Smooth muscle cell (in vitro differentiated cells): ENCODE data around the gene DEPDC1. TPM values are rescaled to one million over a fixed set of nuclear protein-coding genes. Genes with fewer than 3 reads are reported as not detected.

ENCODE experiments used
- DNase-seq: peaks from one replicate; lab custom pipeline; 2025; ENCODE audit not compliant: unreplicated experiment; lab: John Stamatoyannopoulos, UW
- H2AFZ ChIP-seq: fragments of 200-600 bp; sonication (generic); 2 replicates; pipeline ENCODE4 v1.6.0; 2016; ENCODE audit warnings: antibody characterized with exemption, low read depth, mild to moderate bottlenecking
- H3F3A ChIP-seq: fragments of 200-600 bp; sonication (generic); 2 replicates; pipeline ENCODE4 v1.6.0; 2017; ENCODE audit warnings: antibody characterized with exemption, low read depth
- H3K27ac ChIP-seq: fragments of 200-600 bp; sonication (generic); 2 replicates; pipeline ENCODE4 v1.5.1; 2016; ENCODE audit warnings: low read depth, mild to moderate bottlenecking
- H3K27me3 ChIP-seq: fragments of 200-600 bp; sonication (generic); 2 replicates; pipeline ENCODE4 v1.6.1; 2016; ENCODE audit warnings: low read depth, mild to moderate bottlenecking
- H3K36me3 ChIP-seq: fragments of 200-600 bp; sonication (generic); 2 replicates; pipeline ENCODE4 v1.5.1; 2016; ENCODE audit warnings: low read depth
- H3K4me1 ChIP-seq: fragments of 200-600 bp; sonication (generic); 2 replicates; pipeline ENCODE4 v1.5.1; 2016; ENCODE audit warnings: low read depth
- H3K4me2 ChIP-seq: fragments of 200-600 bp; sonication (generic); 2 replicates; pipeline ENCODE4 v1.6.0; 2016; ENCODE audit warnings: mild to moderate bottlenecking
- H3K4me3 ChIP-seq: fragments of 200-600 bp; sonication (generic); 2 replicates; pipeline ENCODE4 v1.5.1; 2016; ENCODE audit warnings: mild to moderate bottlenecking
- H3K79me2 ChIP-seq: fragments of 200-600 bp; sonication (generic); 2 replicates; pipeline ENCODE4 v1.6.0; 2016; ENCODE audit warnings: low read depth, mild to moderate bottlenecking
- H3K9ac ChIP-seq: fragments of 200-600 bp; sonication (generic); 2 replicates; pipeline ENCODE4 v1.6.0; 2016; ENCODE audit warnings: low read depth
- H3K9me3 ChIP-seq: fragments of 200-600 bp; sonication (generic); replicated peaks from 2 replicates; pipeline ENCODE4 v1.5.1; 2016; ENCODE audit warnings: low read depth
- H4K20me1 ChIP-seq: fragments of 200-600 bp; sonication (generic); 2 replicates; pipeline ENCODE4 v1.6.0; 2016; ENCODE audit warnings: low read depth
- CTCF ChIP-seq: fragments of 200-600 bp; sonication (generic); IDR thresholded peaks from 2 replicates; pipeline ENCODE4 v1.5.1; 2017; ENCODE audit warnings: borderline replicate concordance, mild to moderate bottlenecking, antibody characterized with exemption; ENCODE audit not compliant: insufficient read depth, poor library complexity, severe bottlenecking
- WGBS: methylation state at CpG from one replicate; pipeline ENCODE4 v1.1.7; 2016; ENCODE audit warnings: low lambda C conversion rate; 5-methylcytosine and 5-hydroxymethylcytosine counted together
- polyA plus RNA-seq: library from polyadenylated mRNA; unstranded; fragments of >200 nt; fragmentation: Nextera tagmentation; extraction: Ambion mirVana; gene quantifications from 2 replicates; pipeline ENCODE4 v1.2.1, GENCODE V29; 2016
- small RNA-seq: library from RNA; depleted of rRNA; stranded (forward); fragments of <200 nt; gene quantifications from one replicate; pipeline ENCODE3, GENCODE V24; 2014
- total RNA-seq: library from RNA; depleted of rRNA; stranded (reverse); fragments of >200 nt; gene quantifications from 2 replicates; pipeline ENCODE4 v1.2.3, GENCODE V29; 2014

The DEPDC1 gene
- total and polyA plus RNA-seq, 2 experiments from 2014 or later, result 6.3 to 11.1 TPM

- H3K9me3 ChIP-seq, result no peaks in the 10 kb centered on the region
- 93% methylated on average over 3 of the region's 3 CpGs for WGBS
- H4K20me1 ChIP-seq, result no peaks in the 10 kb centered on the region
- H3K4me2 ChIP-seq, result no peak overlapping the region
- H2AFZ ChIP-seq, result no peak overlapping the region
- H3K27me3 ChIP-seq, result no peaks in the 10 kb centered on the region
- TF ChIP-seq CTCF, result no peak
- no peak for DNase-seq
- no peaks in the 10 kb centered on the region for H3F3A ChIP-seq
- no peak overlapping the region for H3K9ac ChIP-seq
- no peak overlapping the region for H3K27ac ChIP-seq
- no peaks in the 10 kb centered on the region for H3K4me1 ChIP-seq
- no peaks in the 10 kb centered on the region for H3K36me3 ChIP-seq
- no peaks in the 10 kb centered on the region for H3K79me2 ChIP-seq
- H3K4me3 ChIP-seq, result no peak overlapping the region
These were observed 65.8 kb downstream of the DEPDC1 start for GRCh38 chr1:68431076-68431475.

- Histone ChIP-seq H3K4me2 (no peak overlapping the region), H3K9ac (no peak overlapping the region), H4K20me1 (no peaks in the 10 kb centered on the region), H3K36me3 (no peaks in the 10 kb centered on the region), H3K4me3 (no peak overlapping the region), H3K27ac (no peak overlapping the region), H3K9me3 (no peaks in the 10 kb centered on the region), H3K27me3 (no peaks in the 10 kb centered on the region), H3K4me1 (no peaks in the 10 kb centered on the region), H2AFZ (no peak overlapping the region), H3F3A (no peaks in the 10 kb centered on the region), H3K79me2 (no peaks in the 10 kb centered on the region)
- WGBS, result 95% methylated on average over 4 of the region's 4 CpGs
- DNase-seq, result no peak
- TF ChIP-seq CTCF, result no peak
These were observed 67.6 kb downstream of the DEPDC1 start for GRCh38 chr1:68429233-68429808.

GRCh38 chr1:68426594-68426993 is 70.3 kb downstream of the DEPDC1 start:
- TF ChIP-seq CTCF, result no peak
- no peaks in the 10 kb centered on the region for H3K9me3 ChIP-seq
- H3K4me1 ChIP-seq, result no peaks in the 10 kb centered on the region
- H3K4me2 ChIP-seq, result no peak overlapping the region
- H3K79me2 ChIP-seq, result no peaks in the 10 kb centered on the region
- no peak overlapping the region for H3K27ac ChIP-seq
- no peak overlapping the region for H2AFZ ChIP-seq
- WGBS, result 87% methylated on average over 2 of the region's 2 CpGs
- H3K36me3 ChIP-seq, result no peaks in the 10 kb centered on the region
- no peak overlapping the region for H3K4me3 ChIP-seq
- H3K9ac ChIP-seq, result no peak overlapping the region
- H4K20me1 ChIP-seq, result no peaks in the 10 kb centered on the region
- no peak for DNase-seq
- no peaks in the 10 kb centered on the region for H3K27me3 ChIP-seq
- no peaks in the 10 kb centered on the region for H3F3A ChIP-seq

Small RNAs within 50 kb of the gene (small RNA-seq; reads per million reads assigned to genes)
- gene TXNP2, result not detected

Other genes with a start within 250 kb of the DEPDC1 start
- gene RPE65, start 47.1 kb downstream of the DEPDC1 start, total RNA-seq, result not detected in 2 replicates
- gene RPE65, start 47.1 kb downstream of the DEPDC1 start, polyA plus RNA-seq, result not detected in 2 replicates